ENCODE measurements around the gene ATM. TPM values are rescaled to one million over a fixed set of nuclear protein-coding genes. Genes with fewer than 3 reads are reported as not detected.
A peak's percentile ranks its signal among the peaks of the same experiment; 100 is the strongest.

The ATM gene
- total and polyA plus RNA-seq, 2 experiments from 2014 or later, result 27.6 to 59.3 TPM

DNA sequence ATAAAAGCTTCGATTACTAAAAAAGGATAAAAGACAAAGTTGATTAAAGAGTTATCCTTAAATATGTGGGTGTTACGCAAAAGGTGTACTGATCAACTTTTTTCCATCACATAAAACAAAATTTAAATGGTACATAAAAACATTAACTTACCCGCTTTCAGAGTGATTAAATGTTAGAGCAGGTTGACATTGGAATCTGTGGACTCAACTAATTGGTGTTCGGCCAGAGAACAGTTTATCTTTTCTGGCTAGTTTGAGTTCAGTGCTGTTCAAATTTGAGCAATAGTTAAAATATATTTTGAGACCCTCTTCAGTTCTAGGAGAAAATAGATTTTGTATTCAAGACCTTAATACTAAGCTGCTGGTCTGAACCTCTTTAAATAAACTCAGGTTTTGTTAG, 56.1 kb downstream of the ATM start (continued):
- TF ChIP-seq EZH2phosphoT487 (IDR thresholded peaks at IDR 0.05; ENCODE audit: unreplicated experiment) (no peak), ZNF331 (CRISPR knock-in tag; IDR thresholded peaks at IDR 0.05; ENCODE audit: low read depth) (no peak), POLR2AphosphoS5 (IDR thresholded peaks at IDR 0.05; ENCODE audit: low read depth) (no peak)

DNA sequence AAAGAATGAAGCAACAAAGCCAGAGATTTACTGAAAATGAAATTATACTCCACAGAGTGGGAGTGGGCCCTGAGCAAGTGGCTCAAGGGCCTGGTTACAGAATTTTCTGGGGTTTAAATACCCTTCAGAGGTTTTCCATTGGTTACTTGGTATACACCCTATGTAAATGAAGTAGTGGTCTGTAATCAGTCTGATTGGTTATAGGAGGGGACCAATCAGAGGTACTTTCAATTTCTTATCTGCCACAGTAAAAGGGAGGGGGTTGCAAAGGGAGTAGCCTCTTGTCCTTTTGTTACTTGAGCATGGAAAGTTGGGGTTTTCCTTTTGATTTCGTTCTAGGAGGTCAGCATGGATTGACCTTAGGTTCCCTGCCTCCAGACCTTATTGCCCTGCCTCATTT, 63.5 kb downstream of the ATM start:
- peaks cover 45% of the 10 kb centered on the region for H3K36me3 Mint-ChIP-seq (ENCODE audit: low read depth)
- peaks cover 14% of the 10 kb centered on the region for H3K36me3 ChIP-seq (ENCODE audit: insufficient read depth)
- peak; percentile 71 for ATAC-seq

More for the DNA sequence above, 63.5 kb downstream of the ATM start:
- TF ChIP-seq ZNF114 (CRISPR knock-in tag; IDR thresholded peaks at IDR 0.05), result no peak
- TF ChIP-seq, protein P1, sequence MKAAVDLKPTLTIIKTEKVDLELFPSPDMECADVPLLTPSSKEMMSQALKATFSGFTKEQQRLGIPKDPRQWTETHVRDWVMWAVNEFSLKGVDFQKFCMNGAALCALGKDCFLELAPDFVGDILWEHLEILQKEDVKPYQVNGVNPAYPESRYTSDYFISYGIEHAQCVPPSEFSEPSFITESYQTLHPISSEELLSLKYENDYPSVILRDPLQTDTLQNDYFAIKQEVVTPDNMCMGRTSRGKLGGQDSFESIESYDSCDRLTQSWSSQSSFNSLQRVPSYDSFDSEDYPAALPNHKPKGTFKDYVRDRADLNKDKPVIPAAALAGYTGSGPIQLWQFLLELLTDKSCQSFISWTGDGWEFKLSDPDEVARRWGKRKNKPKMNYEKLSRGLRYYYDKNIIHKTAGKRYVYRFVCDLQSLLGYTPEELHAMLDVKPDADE (IDR thresholded peaks at IDR 0.05), result no peak
- no peak for TF ChIP-seq POLR2AphosphoS5 (IDR thresholded peaks at IDR 0.05; ENCODE audit: low read depth)
- TF ChIP-seq, protein P2, sequence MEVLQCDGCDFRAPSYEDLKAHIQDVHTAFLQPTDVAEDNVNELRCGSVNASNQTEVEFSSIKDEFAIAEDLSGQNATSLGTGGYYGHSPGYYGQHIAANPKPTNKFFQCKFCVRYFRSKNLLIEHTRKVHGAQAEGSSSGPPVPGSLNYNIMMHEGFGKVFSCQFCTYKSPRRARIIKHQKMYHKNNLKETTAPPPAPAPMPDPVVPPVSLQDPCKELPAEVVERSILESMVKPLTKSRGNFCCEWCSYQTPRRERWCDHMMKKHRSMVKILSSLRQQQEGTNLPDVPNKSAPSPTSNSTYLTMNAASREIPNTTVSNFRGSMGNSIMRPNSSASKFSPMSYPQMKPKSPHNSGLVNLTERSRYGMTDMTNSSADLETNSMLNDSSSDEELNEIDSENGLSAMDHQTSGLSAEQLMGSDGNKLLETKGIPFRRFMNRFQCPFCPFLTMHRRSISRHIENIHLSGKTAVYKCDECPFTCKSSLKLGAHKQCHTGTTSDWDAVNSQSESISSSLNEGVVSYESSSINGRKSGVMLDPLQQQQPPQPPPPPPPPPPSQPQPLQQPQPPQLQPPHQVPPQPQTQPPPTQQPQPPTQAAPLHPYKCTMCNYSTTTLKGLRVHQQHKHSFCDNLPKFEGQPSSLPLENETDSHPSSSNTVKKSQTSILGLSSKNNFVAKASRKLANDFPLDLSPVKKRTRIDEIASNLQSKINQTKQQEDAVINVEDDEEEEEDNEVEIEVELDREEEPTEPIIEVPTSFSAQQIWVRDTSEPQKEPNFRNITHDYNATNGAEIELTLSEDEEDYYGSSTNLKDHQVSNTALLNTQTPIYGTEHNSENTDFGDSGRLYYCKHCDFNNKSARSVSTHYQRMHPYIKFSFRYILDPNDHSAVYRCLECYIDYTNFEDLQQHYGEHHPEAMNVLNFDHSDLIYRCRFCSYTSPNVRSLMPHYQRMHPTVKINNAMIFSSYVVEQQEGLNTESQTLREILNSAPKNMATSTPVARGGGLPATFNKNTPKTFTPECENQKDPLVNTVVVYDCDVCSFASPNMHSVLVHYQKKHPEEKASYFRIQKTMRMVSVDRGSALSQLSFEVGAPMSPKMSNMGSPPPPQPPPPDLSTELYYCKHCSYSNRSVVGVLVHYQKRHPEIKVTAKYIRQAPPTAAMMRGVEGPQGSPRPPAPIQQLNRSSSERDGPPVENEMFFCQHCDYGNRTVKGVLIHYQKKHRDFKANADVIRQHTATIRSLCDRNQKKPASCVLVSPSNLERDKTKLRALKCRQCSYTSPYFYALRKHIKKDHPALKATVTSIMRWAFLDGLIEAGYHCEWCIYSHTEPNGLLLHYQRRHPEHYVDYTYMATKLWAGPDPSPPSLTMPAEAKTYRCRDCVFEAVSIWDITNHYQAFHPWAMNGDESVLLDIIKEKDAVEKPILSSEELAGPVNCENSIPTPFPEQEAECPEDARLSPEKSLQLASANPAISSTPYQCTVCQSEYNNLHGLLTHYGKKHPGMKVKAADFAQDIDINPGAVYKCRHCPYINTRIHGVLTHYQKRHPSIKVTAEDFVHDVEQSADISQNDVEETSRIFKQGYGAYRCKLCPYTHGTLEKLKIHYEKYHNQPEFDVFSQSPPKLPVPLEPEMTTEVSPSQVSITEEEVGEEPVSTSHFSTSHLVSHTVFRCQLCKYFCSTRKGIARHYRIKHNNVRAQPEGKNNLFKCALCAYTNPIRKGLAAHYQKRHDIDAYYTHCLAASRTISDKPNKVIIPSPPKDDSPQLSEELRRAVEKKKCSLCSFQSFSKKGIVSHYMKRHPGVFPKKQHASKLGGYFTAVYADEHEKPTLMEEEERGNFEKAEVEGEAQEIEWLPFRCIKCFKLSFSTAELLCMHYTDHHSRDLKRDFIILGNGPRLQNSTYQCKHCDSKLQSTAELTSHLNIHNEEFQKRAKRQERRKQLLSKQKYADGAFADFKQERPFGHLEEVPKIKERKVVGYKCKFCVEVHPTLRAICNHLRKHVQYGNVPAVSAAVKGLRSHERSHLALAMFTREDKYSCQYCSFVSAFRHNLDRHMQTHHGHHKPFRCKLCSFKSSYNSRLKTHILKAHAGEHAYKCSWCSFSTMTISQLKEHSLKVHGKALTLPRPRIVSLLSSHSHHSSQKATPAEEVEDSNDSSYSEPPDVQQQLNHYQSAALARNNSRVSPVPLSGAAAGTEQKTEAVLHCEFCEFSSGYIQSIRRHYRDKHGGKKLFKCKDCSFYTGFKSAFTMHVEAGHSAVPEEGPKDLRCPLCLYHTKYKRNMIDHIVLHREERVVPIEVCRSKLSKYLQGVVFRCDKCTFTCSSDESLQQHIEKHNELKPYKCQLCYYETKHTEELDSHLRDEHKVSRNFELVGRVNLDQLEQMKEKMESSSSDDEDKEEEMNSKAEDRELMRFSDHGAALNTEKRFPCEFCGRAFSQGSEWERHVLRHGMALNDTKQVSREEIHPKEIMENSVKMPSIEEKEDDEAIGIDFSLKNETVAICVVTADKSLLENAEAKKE (CRISPR knock-in tag; IDR thresholded peaks at IDR 0.05), result no peak
- no peak for TF ChIP-seq EZH2phosphoT487 (IDR thresholded peaks at IDR 0.05; ENCODE audit: unreplicated experiment)
- no peak for TF ChIP-seq CREB1 (CRISPR knock-in tag; IDR thresholded peaks at IDR 0.05; ENCODE audit: low read depth)
- TF ChIP-seq, protein P3, sequence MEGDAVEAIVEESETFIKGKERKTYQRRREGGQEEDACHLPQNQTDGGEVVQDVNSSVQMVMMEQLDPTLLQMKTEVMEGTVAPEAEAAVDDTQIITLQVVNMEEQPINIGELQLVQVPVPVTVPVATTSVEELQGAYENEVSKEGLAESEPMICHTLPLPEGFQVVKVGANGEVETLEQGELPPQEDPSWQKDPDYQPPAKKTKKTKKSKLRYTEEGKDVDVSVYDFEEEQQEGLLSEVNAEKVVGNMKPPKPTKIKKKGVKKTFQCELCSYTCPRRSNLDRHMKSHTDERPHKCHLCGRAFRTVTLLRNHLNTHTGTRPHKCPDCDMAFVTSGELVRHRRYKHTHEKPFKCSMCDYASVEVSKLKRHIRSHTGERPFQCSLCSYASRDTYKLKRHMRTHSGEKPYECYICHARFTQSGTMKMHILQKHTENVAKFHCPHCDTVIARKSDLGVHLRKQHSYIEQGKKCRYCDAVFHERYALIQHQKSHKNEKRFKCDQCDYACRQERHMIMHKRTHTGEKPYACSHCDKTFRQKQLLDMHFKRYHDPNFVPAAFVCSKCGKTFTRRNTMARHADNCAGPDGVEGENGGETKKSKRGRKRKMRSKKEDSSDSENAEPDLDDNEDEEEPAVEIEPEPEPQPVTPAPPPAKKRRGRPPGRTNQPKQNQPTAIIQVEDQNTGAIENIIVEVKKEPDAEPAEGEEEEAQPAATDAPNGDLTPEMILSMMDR (conservative IDR thresholded peaks at IDR 0.05; ENCODE audit: low read depth in 2 of 2), result no peak
- no peak for TF ChIP-seq ZNF331 (CRISPR knock-in tag; IDR thresholded peaks at IDR 0.05; ENCODE audit: low read depth)
- TF ChIP-seq NANOG (IDR thresholded peaks at IDR 0.05; ENCODE audit: borderline replicate concordance), result no peak
- no peak for TF ChIP-seq EZH2 (IDR thresholded peaks at IDR 0.05; ENCODE audit: low read depth, unreplicated experiment)
- no peaks in the 10 kb centered on the region for H4K20me1 ChIP-seq (replicated peaks; ENCODE audit: insufficient read depth)
- no peaks in the 10 kb centered on the region for H3K9me2 ChIP-seq (ENCODE audit: insufficient read depth)
- H2AFZ ChIP-seq, result no peak overlapping the region
- H3K4me3 ChIP-seq, result no peak overlapping the region
- H3K4me2 ChIP-seq, result no peak overlapping the region
- no peak overlapping the region for H3K27ac Mint-ChIP-seq
- no peaks in the 10 kb centered on the region for H3K27me3 Mint-ChIP-seq (ENCODE audit: insufficient read depth, low read depth, poor library complexity)
- no peaks in the 10 kb centered on the region for H3K9me3 Mint-ChIP-seq
- peak; percentile 16 for DNase-seq (ENCODE audit: low spot score)
- no peak overlapping the region for H3K4me3 Mint-ChIP-seq
- H3F3A ChIP-seq (replicated peaks; ENCODE audit: low read depth), result no peaks in the 10 kb centered on the region
- no peaks in the 10 kb centered on the region for H3K79me2 ChIP-seq (replicated peaks; ENCODE audit: insufficient read depth)
- H3K27me3 ChIP-seq (ENCODE audit: insufficient read depth), result no peaks in the 10 kb centered on the region
- H3K4me1 ChIP-seq (ENCODE audit: insufficient read depth), result no peaks in the 10 kb centered on the region
- H3K27ac ChIP-seq (ENCODE audit: low read depth), result no peak overlapping the region
- no peaks in the 10 kb centered on the region for H3K4me1 Mint-ChIP-seq
